CD4-positive, alpha-beta memory T cell (primary cell): ENCODE data around the gene LMO4. TPM values are rescaled to one million over a fixed set of nuclear protein-coding genes. Genes with fewer than 3 reads are reported as not detected.

Source experiments
- CTCF ChIA-PET: fragments of 350-600 bp; sonication (Branson Sonifier 250); formaldehyde crosslinking; loops from one replicate; lab custom pipeline; 2021; ENCODE audit warnings: inconsistent platforms; ENCODE audit not compliant: partially characterized antibody; lab: Charles Lee
- POLR2A ChIA-PET: fragments of 350-600 bp; sonication (Branson Sonifier 250); formaldehyde crosslinking; loops from one replicate; lab custom pipeline; 2021; ENCODE audit not compliant: partially characterized antibody; lab: Charles Lee
- DNase-seq, 5 donors: peaks; one replicate each; pipeline versions ENCODE4 v3.0.0 to v3.0.0-alpha.2; 2020 to 2022; ENCODE audit warnings: mixed read lengths in 1 of 5
- H3K27ac ChIP-seq: one replicate; pipeline ENCODE4 v1.7.0; 2013; ENCODE audit warnings: low read depth, low read length
- H3K27me3 ChIP-seq: 2 replicates; pipeline ENCODE4 v1.7.0; 2013; ENCODE audit warnings: mild to moderate bottlenecking, low read length, moderate library complexity; ENCODE audit not compliant: insufficient read depth
- H3K36me3 ChIP-seq: 2 replicates; pipeline ENCODE4 v1.7.0; 2013; ENCODE audit warnings: mild to moderate bottlenecking, low read length, moderate library complexity; ENCODE audit not compliant: insufficient read depth
- H3K4me1 ChIP-seq: 2 replicates; pipeline ENCODE4 v1.7.0; 2013; ENCODE audit warnings: mild to moderate bottlenecking, low read length, moderate library complexity; ENCODE audit not compliant: insufficient read depth
- H3K4me3 ChIP-seq, 2 donors: one replicate each; pipeline ENCODE4 v1.7.0; 2013; ENCODE audit warnings: low read length in 2 of 2, mild to moderate bottlenecking in 1 of 2
- H3K9me3 ChIP-seq, 2 donors: one replicate each; pipeline ENCODE4 v1.7.0; 2013; ENCODE audit warnings: low read length in 2 of 2, control low read depth in 1 of 2; ENCODE audit not compliant: control insufficient read depth in 1 of 2
- H3K27ac Mint-ChIP-seq, 7 donors: one replicate each; pipeline ENCODE4 v1.8.0; 2020 to 2021; ENCODE audit warnings: mixed read lengths in 7 of 7, mild to moderate bottlenecking in 6 of 7, inconsistent platforms in 3 of 7, moderate library complexity in 3 of 7
- H3K27me3 Mint-ChIP-seq, 2 donors: one replicate each; pipeline ENCODE4 v1.8.0; 2020 to 2021; ENCODE audit warnings: mixed read lengths in 2 of 2
- H3K36me3 Mint-ChIP-seq, 2 donors: one replicate each; pipeline ENCODE4 v1.8.0; 2020 to 2021; ENCODE audit warnings: mixed read lengths in 2 of 2, inconsistent platforms in 1 of 2, mild to moderate bottlenecking in 1 of 2
- H3K4me1 Mint-ChIP-seq, 4 donors: one replicate each; pipeline ENCODE4 v1.8.0; 2020 to 2021; ENCODE audit warnings: mixed read lengths in 4 of 4, mild to moderate bottlenecking in 1 of 4
- H3K4me3 Mint-ChIP-seq, 8 donors: one replicate each; pipeline ENCODE4 v1.8.0; 2020 to 2021; ENCODE audit warnings: mixed read lengths in 8 of 8, mild to moderate bottlenecking in 7 of 8, moderate library complexity in 6 of 8, inconsistent platforms in 3 of 8
- H3K9me3 Mint-ChIP-seq, 8 donors: one replicate each; pipeline ENCODE4 v1.8.0; 2020 to 2021; ENCODE audit warnings: mixed read lengths in 8 of 8, mild to moderate bottlenecking in 5 of 8, inconsistent platforms in 3 of 8, moderate library complexity in 1 of 8
- intact Hi-C: fragments of 100-400 bp; cut with micrococcal nuclease; formaldehyde crosslinking; loops from one replicate; pipeline ENCODE4 v1.15.1; 2023
- polyA plus RNA-seq, 2 donors: library from polyadenylated mRNA; unstranded; fragments of 300-500 nt; fragmentation: Illumina TruSeq; gene quantifications; one replicate each; pipeline ENCODE4 v1.2.3, GENCODE V29; 2021
- total RNA-seq, 2 experiments: library from RNA; stranded (reverse); gene quantifications; one replicate each; pipeline ENCODE4 v1.2.3, GENCODE V29; 2021

LMO4 gene
- total and polyA plus RNA-seq, 4 experiments from 2014 or later: 19.6 to 25.0 (median 24.8) TPM

DNA sequence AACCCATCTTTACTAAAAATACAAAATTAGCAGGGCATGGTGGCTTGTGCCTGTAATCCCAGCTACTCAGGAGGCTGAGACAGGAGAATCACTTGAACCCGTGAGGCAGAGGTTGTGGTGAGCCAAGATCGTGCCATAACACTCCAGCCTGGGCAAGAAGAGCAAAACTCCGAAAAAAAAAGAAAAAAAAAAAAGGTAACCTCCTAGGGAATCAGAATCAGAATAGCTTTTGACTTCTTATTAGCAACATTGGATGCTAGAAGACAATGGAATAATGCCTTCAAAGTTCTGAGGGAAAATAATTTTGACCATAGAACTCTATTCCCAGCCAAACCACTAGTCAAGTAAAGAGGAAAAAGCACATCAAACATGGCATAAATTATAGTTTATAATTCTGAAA lies 60.9 kb downstream of the LMO4 start:
- Histone ChIP-seq H3K27me3 (no peaks in the 10 kb centered on the region), H3K36me3 (no peaks in the 10 kb centered on the region), H3K9me3 (no peaks in the 10 kb centered on the region), H3K4me1 (no peaks in the 10 kb centered on the region), H3K27ac (no peak overlapping the region), H3K4me3 (no peak overlapping the region)
- Mint-ChIP-seq H3K9me3 (no peaks in the 10 kb centered on the region), H3K4me3 (no peak overlapping the region), H3K27ac (no peak overlapping the region), H3K27me3 (peaks cover 2% of the 10 kb centered on the region in 2 donors), H3K4me1 (no peaks in the 10 kb centered on the region), H3K36me3 (peaks cover 0 to 11% of the 10 kb centered on the region in 2 donors)
- CTCF ChIA-PET: no interaction called here
- POLR2A ChIA-PET: interaction anchor here (0.7 kb wide), 1 partner anchor 13 kb away, joined by 4 read pairs; no protein-coding TSS in a partner anchor
- no peak for DNase-seq
- intact Hi-C loops: no loop called here

DNA sequence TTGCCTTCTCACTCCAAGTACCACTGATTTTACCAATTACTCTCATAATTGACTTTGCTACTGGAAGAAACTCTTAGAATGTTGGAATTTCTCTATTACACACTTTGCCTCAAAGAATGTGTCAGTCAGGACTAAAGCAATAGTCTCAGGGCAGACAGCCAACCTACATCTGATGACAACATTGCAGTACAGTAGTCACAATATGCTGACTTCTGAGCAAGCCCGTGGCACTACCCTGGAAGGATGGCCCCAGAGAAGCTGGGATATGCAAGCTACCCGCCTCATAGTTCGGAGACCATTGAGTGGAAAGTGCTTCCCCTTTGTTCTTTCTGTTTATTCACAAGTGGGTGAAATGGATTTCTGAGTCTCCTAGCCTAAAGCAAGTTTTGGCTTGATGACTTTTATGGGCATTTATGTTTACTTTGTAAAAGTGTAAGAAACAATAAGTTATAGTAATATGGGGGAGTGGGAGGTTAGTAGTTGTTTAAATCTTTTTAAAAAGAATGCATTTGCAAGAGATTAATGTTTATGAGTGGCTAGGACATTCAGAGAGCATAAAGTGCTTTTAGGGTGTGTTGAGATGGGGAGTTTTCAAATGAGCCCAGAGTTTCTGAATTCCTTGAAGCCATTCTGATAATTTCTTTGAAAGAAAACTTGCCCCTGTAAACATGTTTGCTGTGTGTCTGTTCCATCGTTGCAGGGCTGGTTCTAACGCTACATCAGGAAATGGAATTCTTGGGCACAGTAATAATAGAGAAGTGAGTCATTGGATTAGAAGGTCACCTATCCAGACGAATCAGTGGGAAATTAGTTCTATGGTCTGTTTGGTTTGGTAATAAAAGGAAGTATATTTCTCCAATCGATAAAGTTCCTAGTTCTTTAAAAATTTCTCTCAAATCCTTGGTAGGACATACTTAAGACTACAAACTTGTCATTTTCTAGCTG lies 63.8 kb downstream of the LMO4 start:
- Mint-ChIP-seq H3K27ac (no peak overlapping the region), H3K9me3 (no peaks in the 10 kb centered on the region), H3K4me3 (no peak overlapping the region), H3K36me3 (peaks cover 0 to 8% of the 10 kb centered on the region in 2 donors), H3K4me1 (no peaks in the 10 kb centered on the region), H3K27me3 (peaks cover 0 to 2% of the 10 kb centered on the region in 2 donors)
- no peak for DNase-seq
- Histone ChIP-seq H3K9me3 (no peaks in the 10 kb centered on the region), H3K4me3 (no peak overlapping the region), H3K27ac (no peak overlapping the region), H3K4me1 (no peaks in the 10 kb centered on the region), H3K27me3 (no peaks in the 10 kb centered on the region), H3K36me3 (no peaks in the 10 kb centered on the region)
- intact Hi-C loops: no loop called here
- ChIA-PET POLR2A (no interaction called here), CTCF (no interaction called here)

DNA sequence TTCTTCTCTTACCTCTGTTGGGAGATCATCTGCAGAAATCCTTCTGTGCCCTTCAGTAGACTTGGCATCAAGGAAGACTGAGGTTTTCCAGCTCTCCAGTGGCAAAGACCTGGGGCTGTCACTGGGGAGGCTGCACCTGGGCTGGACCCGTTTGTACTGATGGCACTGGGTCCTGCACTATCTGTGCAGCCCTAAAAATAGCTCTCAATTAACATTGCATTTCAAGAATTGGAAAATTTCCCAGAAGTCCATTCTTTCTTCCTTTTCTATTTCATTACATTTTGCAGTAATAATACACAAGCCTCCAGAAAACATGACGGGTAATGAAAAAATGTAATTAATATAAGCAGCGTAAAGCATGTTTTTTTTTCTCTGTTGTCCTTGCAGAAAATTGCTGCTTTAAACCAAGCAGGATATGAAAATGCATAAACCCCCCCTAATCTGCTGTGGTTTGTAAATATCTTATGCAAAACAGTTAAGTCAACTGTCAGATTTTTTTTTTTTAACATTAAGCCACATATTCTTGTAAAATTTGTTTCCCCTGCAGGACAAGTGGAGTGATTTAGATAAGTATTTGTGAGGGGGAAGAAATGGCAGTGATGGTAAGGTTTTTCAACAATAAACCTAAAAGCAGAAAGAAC lies 64.9 kb downstream of the LMO4 start:
- peaks cover 0 to 2% of the 10 kb centered on the region in 2 donors for H3K27me3 Mint-ChIP-seq
- CTCF ChIA-PET: no interaction called here
- no peak overlapping the region for H3K27ac Mint-ChIP-seq

DNA sequence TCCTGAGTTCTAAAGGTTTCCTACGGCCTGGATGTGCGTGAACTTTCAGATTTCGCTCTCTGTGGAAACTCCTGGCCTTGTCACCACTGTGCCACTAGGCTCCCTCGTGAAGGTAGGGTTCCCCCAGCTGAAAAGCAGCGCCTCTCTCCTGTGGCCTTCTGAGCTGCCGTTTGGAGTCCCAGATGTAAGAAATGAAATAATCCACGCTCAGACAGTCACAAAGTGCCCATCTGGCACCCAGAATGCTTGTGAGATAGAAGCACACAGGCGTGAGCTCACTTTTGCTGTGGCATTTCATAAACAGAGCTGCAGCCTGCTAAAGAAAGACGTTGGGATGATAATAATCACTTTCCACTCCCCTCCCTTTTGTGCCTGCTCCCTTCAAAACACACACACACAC lies 65.8 kb downstream of the LMO4 start:
- Histone ChIP-seq H3K9me3 (no peaks in the 10 kb centered on the region), H3K27me3 (no peaks in the 10 kb centered on the region), H3K36me3 (no peaks in the 10 kb centered on the region), H3K4me3 (no peak overlapping the region), H3K4me1 (no peaks in the 10 kb centered on the region), H3K27ac (no peak overlapping the region)
- DNase-seq: no peak
- intact Hi-C loops: no loop called here
- POLR2A ChIA-PET: interaction anchor here (0.8 kb wide), 1 partner anchor 66 kb away, joined by 3 read pairs; the partner anchor contains the start of gene LMO4
- Mint-ChIP-seq H3K9me3 (no peaks in the 10 kb centered on the region), H3K36me3 (no peaks in the 10 kb centered on the region), H3K4me3 (no peak overlapping the region), H3K4me1 (peaks cover 0 to under 1% (median 0%) of the 10 kb centered on the region in 4 donors), H3K27me3 (peaks cover 0 to 2% of the 10 kb centered on the region in 2 donors), H3K27ac (no peak overlapping the region)
- CTCF ChIA-PET: no interaction called here

More for the DNA sequence above, 64.9 kb downstream of the LMO4 start:
- POLR2A ChIA-PET: no interaction called here
- intact Hi-C loops: no loop called here
- no peaks in the 10 kb centered on the region for H3K27me3 ChIP-seq
- Mint-ChIP-seq H3K9me3 (no peaks in the 10 kb centered on the region), H3K4me1 (no peaks in the 10 kb centered on the region), H3K36me3 (peaks cover 0 to under 1% of the 10 kb centered on the region in 2 donors), H3K4me3 (no peak overlapping the region)
- no peaks in the 10 kb centered on the region for H3K4me1 ChIP-seq
- H3K9me3 ChIP-seq: no peaks in the 10 kb centered on the region
- no peak overlapping the region for H3K4me3 ChIP-seq
- no peak overlapping the region for H3K27ac ChIP-seq
- no peak for DNase-seq
- no peaks in the 10 kb centered on the region for H3K36me3 ChIP-seq

DNA sequence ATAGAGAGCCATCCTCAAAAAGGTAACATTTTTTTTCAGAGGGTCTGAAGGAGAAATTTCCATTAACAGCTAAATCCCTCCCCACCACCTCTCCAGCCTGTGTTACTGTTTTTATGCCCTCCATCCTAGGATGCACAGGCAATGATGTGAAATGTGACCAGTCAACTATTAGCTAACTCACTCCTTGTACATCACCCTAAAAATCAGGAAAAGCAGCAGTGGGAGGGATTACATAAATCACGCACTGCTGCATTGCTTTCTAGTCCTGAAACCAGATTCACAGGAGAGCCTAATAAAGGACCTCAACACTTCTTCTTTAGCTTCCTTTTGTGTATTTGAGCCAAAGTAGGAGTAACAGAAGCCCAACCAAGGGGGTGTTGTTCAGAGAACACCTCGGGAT lies 66.3 kb downstream of the LMO4 start:
- Mint-ChIP-seq H3K36me3 (no peaks in the 10 kb centered on the region), H3K4me3 (no peak overlapping the region), H3K4me1 (peaks cover 0 to 2% (median 0%) of the 10 kb centered on the region in 4 donors), H3K9me3 (no peaks in the 10 kb centered on the region), H3K27me3 (peaks cover 0 to 2% of the 10 kb centered on the region in 2 donors), H3K27ac (no peak overlapping the region)
- Histone ChIP-seq H3K36me3 (no peaks in the 10 kb centered on the region), H3K9me3 (no peaks in the 10 kb centered on the region), H3K27ac (no peak overlapping the region), H3K4me1 (no peaks in the 10 kb centered on the region), H3K4me3 (no peak overlapping the region), H3K27me3 (no peaks in the 10 kb centered on the region)
- intact Hi-C loops: no loop called here
- ChIA-PET POLR2A (interaction anchor here (0.8 kb wide), 1 partner anchor 66 kb away, joined by 3 read pairs; the partner anchor contains the start of gene LMO4), CTCF (no interaction called here)
- DNase-seq: no peak
